Measurements from ENCODE around the gene IGFBP7.

IGFBP7 gene

GRCh38 chr4:57094832-57095223, 15.4 kb downstream of the IGFBP7 start:
- no peak for DNase-seq

DNA sequence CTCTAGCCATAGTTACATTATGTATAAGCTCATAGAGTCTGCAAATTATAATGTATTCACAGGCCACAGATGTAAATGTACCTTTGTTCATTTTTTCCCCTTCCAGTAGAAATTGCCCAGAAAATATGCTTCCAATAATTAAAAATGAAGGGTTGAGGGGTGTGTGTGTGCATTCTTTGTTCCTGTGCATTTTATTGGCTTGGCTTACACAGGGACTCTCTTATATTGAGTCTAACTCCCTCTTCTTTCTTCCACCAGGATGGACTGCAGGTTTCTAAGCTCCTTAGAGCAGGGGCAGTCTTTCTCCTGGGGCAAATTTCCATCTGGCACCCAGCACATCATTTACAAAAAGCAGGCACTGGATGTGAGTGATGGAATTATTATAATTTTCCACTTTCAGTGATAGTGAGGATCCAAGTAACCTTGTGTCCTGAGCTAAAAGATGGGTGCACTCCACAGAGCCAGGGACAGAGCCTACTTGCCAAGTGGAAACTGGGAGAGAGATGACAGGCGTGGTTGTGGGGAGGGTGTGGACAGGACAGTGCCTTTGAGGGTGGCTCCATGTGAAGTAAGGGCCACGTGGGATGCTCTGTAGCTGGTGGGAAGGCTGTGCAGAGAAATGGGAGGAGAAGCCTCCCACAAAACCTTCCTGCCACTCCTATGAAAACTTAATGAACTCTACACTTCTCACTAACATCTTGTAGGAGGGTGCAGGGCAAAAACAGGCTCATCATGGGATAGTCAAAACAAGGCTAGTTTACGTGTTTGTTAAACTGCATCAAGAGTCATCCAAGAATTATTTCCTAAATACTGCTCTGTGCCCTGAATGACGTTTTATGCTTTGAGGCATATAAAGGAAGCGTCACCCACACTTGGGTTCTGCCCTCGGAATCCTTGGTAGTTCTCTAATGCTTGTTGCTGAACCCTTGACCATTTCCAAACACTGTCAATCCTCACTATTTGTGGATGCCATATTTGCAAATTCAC, 16.0 kb downstream of the IGFBP7 start:
- DNase-seq: no peak

DNA sequence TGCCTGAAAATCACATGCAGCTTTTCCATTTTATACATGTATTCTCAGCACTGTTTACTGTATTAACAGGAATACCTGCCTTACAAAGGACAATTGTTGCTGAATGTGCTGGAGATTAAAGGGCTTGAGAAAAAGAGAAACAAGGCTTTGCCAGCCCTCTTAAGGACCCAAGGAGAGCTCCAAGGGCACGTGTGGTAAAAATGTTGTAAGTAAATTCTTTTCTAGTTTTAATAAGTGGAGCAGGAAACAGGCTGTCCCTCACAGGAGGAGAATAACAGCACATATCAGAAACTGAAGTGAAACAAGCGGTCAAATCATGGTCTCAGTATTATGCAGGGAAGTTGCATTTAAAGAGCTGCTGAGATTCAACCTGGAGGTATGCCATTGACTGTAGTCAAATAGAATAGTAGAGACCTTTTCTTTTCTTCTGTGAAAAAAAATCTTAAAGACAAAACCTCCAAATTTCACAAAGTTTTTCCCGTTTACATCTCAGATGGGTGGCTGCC, 18.5 kb downstream of the IGFBP7 start:
- no peak for DNase-seq

DNA sequence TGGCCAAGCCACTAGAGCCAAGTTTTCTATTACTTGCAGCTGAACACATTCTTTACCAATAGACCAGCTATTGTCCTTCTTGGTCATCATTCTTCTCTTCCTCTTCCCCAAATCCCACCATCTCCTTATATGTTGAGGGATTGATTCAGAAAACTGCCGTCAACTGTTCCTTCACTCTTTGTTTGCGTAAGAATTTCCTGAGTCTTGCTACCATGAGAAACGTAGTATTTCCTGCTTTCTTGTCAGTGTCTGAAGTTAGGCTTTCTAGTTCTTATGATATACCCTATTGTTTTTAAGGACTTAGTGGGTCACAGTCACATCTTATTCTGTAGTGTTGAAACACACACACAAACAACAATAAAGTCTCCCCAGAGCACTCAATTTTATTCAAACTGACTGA, 20.1 kb downstream of the IGFBP7 start:
- DNase-seq: no peak

GRCh38 chr4:57089549-57089948, 20.6 kb downstream of the IGFBP7 start:
- no peak for DNase-seq

DNA sequence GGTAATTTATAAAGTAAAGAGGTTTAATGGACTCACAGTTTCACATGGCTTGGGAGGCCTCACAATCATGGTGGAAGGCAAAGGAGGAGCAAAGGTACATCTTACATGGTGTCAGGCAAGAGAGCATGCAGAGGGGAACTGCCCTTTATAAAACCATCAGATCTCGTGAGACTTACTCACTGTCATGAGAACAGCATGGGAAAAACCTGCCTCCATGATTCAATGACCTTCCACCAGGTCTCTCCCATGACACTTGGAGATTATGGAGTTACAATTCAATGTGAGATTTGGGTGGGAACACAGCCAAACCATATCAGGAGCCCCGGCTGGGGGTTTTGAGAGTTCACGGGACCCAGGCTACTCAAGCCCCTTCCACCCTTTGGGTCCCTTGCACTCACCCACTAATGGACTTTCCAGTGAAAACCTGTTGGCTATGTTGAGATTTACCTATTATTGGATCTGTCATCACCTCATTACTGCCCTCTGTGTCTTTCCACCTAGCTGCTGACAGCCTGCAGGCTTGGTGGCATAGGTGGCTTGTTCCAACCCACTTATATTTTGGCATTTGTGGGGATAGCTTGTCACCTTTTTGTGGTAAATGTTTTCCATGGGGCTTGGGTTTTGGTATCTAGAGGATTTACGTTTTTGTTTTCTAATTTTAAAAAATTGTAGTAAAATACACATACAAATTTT, 24.0 kb downstream of the IGFBP7 start:
- no peak for DNase-seq

DNA sequence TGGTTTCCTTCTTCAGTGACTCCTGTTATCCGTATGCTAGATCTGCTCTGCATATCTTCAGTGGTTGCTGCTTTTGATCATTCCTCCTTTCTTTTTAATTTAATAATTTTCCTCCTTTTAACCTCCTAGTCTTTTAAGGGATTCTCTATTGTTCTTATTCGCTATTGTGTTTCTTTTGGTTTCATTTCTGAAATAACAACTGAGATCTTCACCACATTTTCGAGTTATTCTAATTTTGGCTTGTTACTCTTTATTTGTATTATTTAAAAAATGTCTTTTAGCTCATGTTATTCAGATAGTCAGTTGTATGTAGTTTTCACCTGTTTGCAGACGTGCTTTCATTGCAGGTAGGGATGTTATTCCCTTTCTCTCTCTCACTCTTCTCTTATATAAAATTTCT, 24.9 kb downstream of the IGFBP7 start:
- no peak for DNase-seq

- no peak for DNase-seq
Observed at GRCh38 chr4:57084360-57084759, 25.8 kb downstream of the IGFBP7 start.

GRCh38 chr4:57083090-57083489, 27.1 kb downstream of the IGFBP7 start:
- DNase-seq: no peak

DNA sequence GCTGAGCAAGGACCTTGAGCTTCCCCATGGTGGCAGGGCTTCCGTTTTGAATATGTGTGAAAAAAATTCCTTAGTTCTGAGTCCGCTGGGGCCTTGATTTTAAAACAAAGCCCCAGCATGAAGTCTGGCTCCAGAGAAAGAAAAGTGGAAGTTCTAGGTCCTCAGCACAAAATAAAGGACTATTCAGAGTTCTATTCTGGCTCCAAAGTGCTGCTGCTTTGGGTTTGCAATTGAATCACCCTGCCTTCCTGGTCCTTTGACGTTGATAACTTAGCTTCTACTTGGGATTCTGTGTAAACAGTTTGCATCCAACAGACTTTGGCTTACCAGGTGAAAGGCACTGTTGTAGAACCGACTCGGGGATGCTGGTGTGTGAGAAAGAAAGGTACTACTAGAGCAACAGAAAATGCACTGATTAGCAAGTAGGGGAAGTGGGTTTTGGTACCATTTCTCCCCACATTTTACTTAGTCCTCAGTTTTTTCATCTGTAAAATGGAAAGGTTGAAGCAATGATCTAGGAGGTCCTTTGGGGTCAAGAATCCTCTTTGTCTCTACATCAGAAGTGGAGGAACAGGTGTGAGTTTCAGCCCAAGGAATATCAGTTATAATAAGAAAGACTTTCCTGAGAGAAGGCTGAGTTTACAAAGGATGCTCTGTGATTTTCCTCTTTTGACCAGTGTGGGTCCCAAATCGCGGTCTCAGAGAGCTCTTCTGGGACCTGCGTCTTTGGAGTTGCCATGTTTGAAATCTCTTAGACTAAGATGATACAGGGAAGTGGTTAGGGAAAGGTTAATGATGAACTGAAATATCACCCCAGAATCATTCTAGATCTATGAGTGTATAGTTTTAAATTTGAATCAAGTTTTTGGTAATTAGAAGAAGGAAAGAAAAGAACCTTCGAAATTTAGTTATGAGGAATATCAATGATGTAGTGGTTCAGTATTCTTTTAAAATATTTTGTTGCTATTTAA, 28.2 kb downstream of the IGFBP7 start:
- no peak for DNase-seq

- no peak for DNase-seq
Observed at GRCh38 chr4:57080781-57081650, 29.2 kb downstream of the IGFBP7 start.

DNA sequence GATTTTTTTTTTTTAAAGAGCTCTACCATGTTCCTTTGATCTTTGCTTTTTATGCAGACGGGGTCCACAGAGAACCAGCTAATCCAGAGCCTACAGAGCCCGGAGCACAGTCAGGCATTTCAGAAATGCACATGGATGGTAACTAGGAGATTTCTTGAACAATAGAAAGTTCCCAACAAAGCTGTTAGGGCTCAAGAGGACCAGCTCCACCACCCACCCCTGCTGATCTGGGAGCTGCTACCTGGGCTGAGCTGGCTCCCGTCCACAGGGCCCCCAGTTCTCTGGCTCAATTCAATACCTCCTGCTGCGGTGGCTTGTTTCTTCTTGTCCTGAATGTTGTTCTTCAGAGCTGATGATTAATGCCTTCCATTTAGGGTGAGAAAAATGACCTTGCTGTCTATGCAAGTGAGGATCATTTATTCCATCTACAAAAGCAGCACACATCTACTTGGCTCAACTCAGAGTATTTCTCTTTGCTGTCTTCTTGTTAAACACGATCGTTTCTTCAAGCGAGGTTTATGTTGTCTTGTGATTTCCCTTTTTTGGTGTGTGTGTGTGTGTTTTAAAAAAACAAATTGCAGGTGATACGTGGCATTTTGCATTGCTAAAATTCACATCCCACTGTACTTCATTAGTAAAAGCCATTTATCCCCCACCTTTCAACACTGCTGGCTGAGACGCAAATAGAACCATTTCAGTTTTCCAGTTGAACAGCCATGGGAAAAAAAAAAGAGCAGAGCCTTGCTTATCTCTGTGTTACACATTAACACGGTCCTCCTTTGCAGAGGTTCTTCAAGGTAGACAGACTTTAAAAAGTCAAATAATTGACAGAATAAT, 31.3 kb downstream of the IGFBP7 start:
- peak; percentile 71 for DNase-seq

DNA sequence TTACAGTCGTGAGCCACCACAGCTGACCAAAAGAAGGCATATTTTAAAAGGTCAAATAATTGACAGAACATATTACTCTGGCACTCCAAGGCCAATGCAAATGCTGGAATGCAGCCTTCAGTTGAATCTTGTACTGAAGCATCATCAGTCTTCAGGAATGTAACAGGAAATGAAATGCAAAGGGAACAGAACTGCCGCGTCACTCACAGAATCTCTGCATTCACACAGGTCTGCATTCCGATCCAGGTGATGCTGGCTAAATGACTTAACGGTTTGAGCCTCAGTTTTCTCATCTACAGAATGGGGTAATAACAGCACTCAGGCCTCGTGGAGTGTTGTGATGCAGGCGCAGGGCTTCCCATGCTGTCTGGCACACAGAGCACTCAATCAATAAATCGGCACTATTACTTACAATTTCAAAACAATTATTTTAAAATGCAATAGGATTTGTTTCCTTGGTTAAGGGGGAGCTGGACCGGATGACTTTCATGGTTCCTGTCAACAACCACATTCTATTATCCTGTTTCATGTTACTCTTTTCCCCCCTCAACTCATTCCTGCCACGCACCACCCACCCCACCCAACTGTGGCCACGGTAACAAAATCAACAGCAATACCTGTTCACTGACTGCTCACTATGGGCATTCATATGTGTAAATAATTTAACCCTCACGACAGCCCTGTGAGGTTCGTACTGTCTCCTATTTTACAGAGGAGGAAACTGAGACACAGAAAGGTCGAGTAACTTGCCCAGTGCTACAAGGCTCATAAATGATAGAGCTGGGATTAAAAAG, 32.4 kb downstream of the IGFBP7 start:
- DNase-seq: no peak

DNA sequence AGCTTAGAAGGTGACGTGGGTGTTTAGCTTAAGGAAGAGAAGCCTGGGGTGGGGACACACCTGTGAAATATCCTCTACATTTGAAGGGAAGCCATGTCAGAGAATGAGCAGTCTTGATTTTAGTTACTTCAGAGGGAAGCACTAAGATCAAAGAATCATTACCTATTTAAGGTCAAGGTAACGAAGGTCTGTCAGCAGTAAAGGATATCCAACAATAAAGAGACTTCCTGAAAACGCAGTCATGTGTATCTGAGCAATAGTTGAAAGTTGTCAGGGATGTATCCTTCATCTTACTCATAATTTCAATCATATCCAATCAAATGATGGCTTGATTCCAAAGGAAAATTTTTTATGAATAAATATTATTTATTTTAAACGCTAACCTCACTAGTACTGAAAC, 33.5 kb downstream of the IGFBP7 start:
- no peak for DNase-seq

DNA sequence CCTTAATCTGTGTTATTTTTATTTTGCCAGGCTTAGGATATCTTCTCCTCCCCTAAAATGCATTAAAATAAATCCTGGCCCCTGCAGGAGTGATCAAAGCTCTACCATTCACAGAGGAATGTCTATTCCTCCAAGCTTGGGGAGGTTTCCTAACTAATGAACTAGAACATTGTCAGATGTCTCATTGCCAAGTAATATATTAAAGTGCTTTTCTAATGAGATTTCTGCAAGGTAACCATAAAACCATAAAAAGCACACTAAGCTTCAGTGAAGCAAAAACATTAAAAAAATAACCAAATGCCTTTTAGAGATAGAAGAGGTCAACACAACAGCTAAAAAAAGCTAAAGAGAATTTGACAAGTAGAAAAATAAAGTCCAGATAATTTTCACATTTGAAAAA, 34.8 kb downstream of the IGFBP7 start:
- no peak for DNase-seq

DNA sequence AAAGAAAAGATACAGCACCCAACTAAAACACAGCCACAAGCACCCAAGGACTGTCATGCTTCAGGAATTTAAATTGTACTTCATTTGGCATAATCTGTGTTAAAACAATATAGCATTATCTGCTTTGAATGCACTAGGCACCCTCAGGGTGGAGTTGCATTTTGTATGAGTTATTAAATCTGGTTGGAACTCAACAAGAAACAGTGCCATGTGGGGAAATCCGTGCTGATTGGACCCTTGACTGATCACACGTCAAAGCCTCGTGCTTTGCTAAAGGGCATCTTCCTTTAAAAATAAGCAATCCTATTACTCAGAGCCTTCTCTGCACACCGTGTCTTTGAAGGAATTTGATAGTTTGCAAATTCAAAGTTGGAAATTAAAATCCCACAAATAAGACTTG, 35.4 kb downstream of the IGFBP7 start:
- peak; percentile 49 for DNase-seq

DNA sequence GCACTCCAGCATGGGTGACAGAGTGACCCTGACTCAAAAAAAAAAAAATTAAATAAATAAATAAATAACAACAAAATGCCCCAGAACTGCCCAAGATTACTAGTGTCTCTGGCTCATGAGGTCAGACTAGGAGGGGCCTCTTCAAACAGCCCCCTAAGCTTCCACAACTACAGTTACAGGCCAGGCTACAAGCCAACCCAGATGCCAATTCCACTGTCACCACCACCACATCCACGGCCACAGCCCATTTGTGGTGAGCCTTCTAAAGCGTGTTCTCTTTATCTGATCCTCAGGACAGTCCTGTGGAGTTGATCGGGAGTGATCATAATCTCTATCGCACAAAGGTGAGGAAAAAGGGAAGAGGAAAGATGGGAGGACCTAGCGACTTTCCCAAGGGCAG, 36.6 kb downstream of the IGFBP7 start:
- DNase-seq: no peak

GRCh38 chr4:57071326-57071725, 38.9 kb downstream of the IGFBP7 start:
- no peak for DNase-seq

- no peak for DNase-seq
Observed at GRCh38 chr4:57070461-57070860, 39.7 kb downstream of the IGFBP7 start.

Data from eye (tissue), 1 donor.